ENCODE results near the gene AP3B1. TPM values are rescaled to one million over a fixed set of nuclear protein-coding genes. Genes with fewer than 3 reads are reported as not detected.

AP3B1 gene
- total RNA-seq, 1 experiment from 2014 or later: 50.3 TPM

DNA sequence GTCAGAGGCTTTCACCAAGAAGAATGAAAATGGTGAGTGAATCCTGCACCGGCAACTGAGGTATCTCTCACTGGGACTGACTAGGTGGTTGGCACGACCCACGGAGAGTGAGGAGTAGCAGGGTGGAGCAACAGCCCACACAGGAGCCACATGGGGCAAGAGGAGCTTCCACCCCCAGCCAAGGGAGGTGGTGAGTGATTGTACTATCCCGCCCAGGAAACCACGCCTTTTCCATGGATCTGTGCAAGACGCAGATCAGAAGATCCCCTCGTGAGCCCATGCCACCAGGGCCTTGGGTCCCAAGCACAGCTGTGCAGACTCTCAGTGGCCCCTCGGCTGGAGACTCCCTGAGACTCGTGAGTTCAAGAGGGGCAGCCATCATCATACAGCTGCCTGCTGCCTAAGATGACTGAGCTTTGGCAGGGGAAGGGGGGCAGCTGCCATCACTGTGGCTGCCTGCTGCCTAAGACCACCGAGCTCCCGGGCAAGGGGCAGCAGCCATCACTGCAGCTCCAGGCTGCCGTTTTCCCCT is 229.5 kb downstream of the AP3B1 start (continued):
- TF ChIP-seq, protein P1, sequence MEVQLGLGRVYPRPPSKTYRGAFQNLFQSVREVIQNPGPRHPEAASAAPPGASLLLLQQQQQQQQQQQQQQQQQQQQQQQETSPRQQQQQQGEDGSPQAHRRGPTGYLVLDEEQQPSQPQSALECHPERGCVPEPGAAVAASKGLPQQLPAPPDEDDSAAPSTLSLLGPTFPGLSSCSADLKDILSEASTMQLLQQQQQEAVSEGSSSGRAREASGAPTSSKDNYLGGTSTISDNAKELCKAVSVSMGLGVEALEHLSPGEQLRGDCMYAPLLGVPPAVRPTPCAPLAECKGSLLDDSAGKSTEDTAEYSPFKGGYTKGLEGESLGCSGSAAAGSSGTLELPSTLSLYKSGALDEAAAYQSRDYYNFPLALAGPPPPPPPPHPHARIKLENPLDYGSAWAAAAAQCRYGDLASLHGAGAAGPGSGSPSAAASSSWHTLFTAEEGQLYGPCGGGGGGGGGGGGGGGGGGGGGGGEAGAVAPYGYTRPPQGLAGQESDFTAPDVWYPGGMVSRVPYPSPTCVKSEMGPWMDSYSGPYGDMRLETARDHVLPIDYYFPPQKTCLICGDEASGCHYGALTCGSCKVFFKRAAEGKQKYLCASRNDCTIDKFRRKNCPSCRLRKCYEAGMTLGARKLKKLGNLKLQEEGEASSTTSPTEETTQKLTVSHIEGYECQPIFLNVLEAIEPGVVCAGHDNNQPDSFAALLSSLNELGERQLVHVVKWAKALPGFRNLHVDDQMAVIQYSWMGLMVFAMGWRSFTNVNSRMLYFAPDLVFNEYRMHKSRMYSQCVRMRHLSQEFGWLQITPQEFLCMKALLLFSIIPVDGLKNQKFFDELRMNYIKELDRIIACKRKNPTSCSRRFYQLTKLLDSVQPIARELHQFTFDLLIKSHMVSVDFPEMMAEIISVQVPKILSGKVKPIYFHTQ (CRISPR knock-in tag; IDR thresholded peaks at IDR 0.05): no peak
- no peak for TF ChIP-seq IRF2 (CRISPR knock-in tag; IDR thresholded peaks at IDR 0.05; ENCODE audit: borderline replicate concordance, low read depth)
- TF ChIP-seq CREB1 (CRISPR knock-in tag; IDR thresholded peaks at IDR 0.05): no peak

DNA sequence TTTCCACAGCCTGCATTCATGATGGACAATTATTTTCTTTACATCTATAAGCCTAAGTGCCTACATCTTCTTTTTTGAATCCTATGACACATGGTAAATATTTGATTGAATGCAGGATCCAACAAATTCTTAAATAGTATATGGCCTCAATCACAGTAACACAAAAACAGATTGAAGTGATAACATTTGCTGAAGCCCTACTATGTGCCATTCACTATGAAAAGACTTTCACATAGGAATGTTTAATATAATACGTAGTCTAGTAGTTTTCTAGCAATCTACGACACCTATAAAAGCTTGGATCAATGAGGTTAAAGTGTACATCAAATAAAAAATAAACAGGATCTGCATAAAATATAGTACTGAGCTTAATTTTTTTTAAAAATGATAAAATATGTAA is 231.0 kb downstream of the AP3B1 start:
- Mint-ChIP-seq H3K27ac (no peak overlapping the region), H3K4me1 (peaks cover 11% of the 10 kb centered on the region), H3K9me3 (peaks cover 27% of the 10 kb centered on the region), H3K27me3 (ENCODE audit: low read depth) (peaks cover 2% of the 10 kb centered on the region; the same call in 1 of the 2 replicates), H3K4me3 (no peak overlapping the region), H3K36me3 (peaks cover 25% of the 10 kb centered on the region)
- ChIA-PET CTCF (no interaction called here), POLR2A (no interaction called here)
- no peak for DNase-seq (ENCODE audit: low spot score)
- no peak for ATAC-seq
- TF ChIP-seq, protein P2, sequence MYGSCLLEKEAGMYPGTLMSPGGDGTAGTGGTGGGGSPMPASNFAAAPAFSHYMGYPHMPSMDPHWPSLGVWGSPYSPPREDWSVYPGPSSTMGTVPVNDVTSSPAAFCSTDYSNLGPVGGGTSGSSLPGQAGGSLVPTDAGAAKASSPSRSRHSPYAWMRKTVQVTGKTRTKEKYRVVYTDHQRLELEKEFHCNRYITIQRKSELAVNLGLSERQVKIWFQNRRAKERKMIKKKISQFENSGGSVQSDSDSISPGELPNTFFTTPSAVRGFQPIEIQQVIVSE (CRISPR knock-in tag; IDR thresholded peaks at IDR 0.05; ENCODE audit: borderline replicate concordance): no peak
- TF ChIP-seq TEAD4 (CRISPR knock-in tag; IDR thresholded peaks at IDR 0.05) (no peak), ZNF416 (CRISPR knock-in tag; IDR thresholded peaks at IDR 0.05) (no peak), NR3C1 (CRISPR knock-in tag; conservative IDR thresholded peaks at IDR 0.05; ENCODE audit: low read depth) (no peak), ESRRA (CRISPR knock-in tag; IDR thresholded peaks at IDR 0.05; ENCODE audit: borderline replicate concordance) (no peak)
- TF ChIP-seq, protein P3, sequence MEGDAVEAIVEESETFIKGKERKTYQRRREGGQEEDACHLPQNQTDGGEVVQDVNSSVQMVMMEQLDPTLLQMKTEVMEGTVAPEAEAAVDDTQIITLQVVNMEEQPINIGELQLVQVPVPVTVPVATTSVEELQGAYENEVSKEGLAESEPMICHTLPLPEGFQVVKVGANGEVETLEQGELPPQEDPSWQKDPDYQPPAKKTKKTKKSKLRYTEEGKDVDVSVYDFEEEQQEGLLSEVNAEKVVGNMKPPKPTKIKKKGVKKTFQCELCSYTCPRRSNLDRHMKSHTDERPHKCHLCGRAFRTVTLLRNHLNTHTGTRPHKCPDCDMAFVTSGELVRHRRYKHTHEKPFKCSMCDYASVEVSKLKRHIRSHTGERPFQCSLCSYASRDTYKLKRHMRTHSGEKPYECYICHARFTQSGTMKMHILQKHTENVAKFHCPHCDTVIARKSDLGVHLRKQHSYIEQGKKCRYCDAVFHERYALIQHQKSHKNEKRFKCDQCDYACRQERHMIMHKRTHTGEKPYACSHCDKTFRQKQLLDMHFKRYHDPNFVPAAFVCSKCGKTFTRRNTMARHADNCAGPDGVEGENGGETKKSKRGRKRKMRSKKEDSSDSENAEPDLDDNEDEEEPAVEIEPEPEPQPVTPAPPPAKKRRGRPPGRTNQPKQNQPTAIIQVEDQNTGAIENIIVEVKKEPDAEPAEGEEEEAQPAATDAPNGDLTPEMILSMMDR (IDR thresholded peaks at IDR 0.05): no peak
- TF ChIP-seq, protein P1 (CRISPR knock-in tag; IDR thresholded peaks at IDR 0.05): no peak
- TF ChIP-seq, protein P4, sequence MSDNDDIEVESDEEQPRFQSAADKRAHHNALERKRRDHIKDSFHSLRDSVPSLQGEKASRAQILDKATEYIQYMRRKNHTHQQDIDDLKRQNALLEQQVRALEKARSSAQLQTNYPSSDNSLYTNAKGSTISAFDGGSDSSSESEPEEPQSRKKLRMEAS (CRISPR knock-in tag; IDR thresholded peaks at IDR 0.05): no peak
- TF ChIP-seq, protein P5, sequence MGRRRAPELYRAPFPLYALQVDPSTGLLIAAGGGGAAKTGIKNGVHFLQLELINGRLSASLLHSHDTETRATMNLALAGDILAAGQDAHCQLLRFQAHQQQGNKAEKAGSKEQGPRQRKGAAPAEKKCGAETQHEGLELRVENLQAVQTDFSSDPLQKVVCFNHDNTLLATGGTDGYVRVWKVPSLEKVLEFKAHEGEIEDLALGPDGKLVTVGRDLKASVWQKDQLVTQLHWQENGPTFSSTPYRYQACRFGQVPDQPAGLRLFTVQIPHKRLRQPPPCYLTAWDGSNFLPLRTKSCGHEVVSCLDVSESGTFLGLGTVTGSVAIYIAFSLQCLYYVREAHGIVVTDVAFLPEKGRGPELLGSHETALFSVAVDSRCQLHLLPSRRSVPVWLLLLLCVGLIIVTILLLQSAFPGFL (CRISPR knock-in tag; IDR thresholded peaks at IDR 0.05; ENCODE audit: borderline replicate concordance): no peak
- TF ChIP-seq, protein P6, sequence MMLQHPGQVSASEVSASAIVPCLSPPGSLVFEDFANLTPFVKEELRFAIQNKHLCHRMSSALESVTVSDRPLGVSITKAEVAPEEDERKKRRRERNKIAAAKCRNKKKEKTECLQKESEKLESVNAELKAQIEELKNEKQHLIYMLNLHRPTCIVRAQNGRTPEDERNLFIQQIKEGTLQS (CRISPR knock-in tag; conservative IDR thresholded peaks at IDR 0.05): no peak
- TF ChIP-seq, protein P7, sequence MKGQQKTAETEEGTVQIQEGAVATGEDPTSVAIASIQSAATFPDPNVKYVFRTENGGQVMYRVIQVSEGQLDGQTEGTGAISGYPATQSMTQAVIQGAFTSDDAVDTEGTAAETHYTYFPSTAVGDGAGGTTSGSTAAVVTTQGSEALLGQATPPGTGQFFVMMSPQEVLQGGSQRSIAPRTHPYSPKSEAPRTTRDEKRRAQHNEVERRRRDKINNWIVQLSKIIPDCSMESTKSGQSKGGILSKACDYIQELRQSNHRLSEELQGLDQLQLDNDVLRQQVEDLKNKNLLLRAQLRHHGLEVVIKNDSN (CRISPR knock-in tag; IDR thresholded peaks at IDR 0.05): no peak
- TF ChIP-seq, protein P8, sequence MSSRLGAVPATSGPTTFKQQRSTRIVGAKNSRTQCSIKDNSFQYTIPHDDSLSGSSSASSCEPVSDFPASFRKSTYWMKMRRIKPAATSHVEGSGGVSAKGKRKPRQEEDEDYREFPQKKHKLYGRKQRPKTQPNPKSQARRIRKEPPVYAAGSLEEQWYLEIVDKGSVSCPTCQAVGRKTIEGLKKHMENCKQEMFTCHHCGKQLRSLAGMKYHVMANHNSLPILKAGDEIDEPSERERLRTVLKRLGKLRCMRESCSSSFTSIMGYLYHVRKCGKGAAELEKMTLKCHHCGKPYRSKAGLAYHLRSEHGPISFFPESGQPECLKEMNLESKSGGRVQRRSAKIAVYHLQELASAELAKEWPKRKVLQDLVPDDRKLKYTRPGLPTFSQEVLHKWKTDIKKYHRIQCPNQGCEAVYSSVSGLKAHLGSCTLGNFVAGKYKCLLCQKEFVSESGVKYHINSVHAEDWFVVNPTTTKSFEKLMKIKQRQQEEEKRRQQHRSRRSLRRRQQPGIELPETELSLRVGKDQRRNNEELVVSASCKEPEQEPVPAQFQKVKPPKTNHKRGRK (CRISPR knock-in tag; IDR thresholded peaks at IDR 0.05; ENCODE audit: borderline replicate concordance): no peak
